H1 (cell line): ENCODE measurements around the gene ZNF83. TPM values are rescaled to one million over a fixed set of nuclear protein-coding genes. Genes with fewer than 3 reads are reported as not detected.
A peak's percentile ranks its signal among the peaks of the same experiment; 100 is the strongest.

Experiments used
- CTCF ChIA-PET: fragments of 300-600 bp; sonication (Branson Sonifier 250); formaldehyde crosslinking; loops from one replicate; lab custom pipeline; 2021; ENCODE audit not compliant: partially characterized antibody; lab: Charles Lee
- POLR2A ChIA-PET: fragments of 300-600 bp; sonication (Branson Sonifier 250); formaldehyde crosslinking; loops from one replicate; lab custom pipeline; 2021; ENCODE audit warnings: inconsistent platforms; ENCODE audit not compliant: partially characterized antibody; lab: Charles Lee
- DNase-seq, 2 experiments: peaks; one replicate each; pipeline versions ENCODE4 v3.0.0 to v3.0.0-alpha.2; 2010 to 2022; ENCODE audit warnings: low spot score in 2 of 2, low read depth in 1 of 2, mixed read lengths in 1 of 2
- FAIRE-seq: peaks from 2 replicates; lab custom pipeline; 2011; peaks lifted over from hg19 to GRCh38; lab: Jason Lieb, UNC
- H2AFZ ChIP-seq: 2 replicates; pipeline ENCODE4 v1.8.1; 2012; ENCODE audit warnings: low read length, inconsistent platforms
- H2AK5ac ChIP-seq: 2 replicates; pipeline ENCODE4 v1.6.1; 2013; ENCODE audit warnings: low read depth, low read length
- H2BK120ac ChIP-seq: replicated peaks from 2 replicates; pipeline ENCODE3; 2013; ENCODE audit warnings: low read depth, low read length, inconsistent platforms
- H2BK12ac ChIP-seq: 2 replicates; pipeline ENCODE4 v1.6.1; 2013; ENCODE audit warnings: low read depth, low read length
- H2BK15ac ChIP-seq: 2 replicates; pipeline ENCODE4 v1.6.1; 2013; ENCODE audit warnings: low read length
- H2BK20ac ChIP-seq: 2 replicates; pipeline ENCODE4 v1.6.1; 2013; ENCODE audit warnings: low read length
- H2BK5ac ChIP-seq: 2 replicates; pipeline ENCODE4 v1.6.1; 2013; ENCODE audit warnings: low read depth, low read length
- H3K14ac ChIP-seq: 2 replicates; pipeline ENCODE4 v1.6.1; 2013; ENCODE audit warnings: inconsistent platforms; ENCODE audit not compliant: insufficient read length
- H3K18ac ChIP-seq: 2 replicates; pipeline ENCODE4 v1.6.1; 2013; ENCODE audit warnings: low read length; ENCODE audit errors: extremely low read depth
- H3K23ac ChIP-seq: 2 replicates; pipeline ENCODE4 v1.6.1; 2013; ENCODE audit warnings: inconsistent platforms; ENCODE audit not compliant: insufficient read length
- H3K23me2 ChIP-seq: 2 replicates; pipeline ENCODE4 v1.6.1; 2013; ENCODE audit warnings: low read depth, low read length
- H3K27ac ChIP-seq: 2 replicates; pipeline ENCODE4 v1.6.1; 2011; ENCODE audit warnings: low read depth, low read length, inconsistent platforms
- H3K27me3 ChIP-seq, 4 experiments: replicated peaks in 1 of 4; 1 replicate in 1 of 4; 2 replicates in 3 of 4; pipeline versions ENCODE4 v1.6.1 to v1.8.1; 2011 to 2013; ENCODE audit warnings: low read length in 3 of 4, mild to moderate bottlenecking in 3 of 4, inconsistent platforms in 2 of 4, mixed read lengths in 2 of 4, moderate library complexity in 1 of 4; ENCODE audit not compliant: control insufficient read depth in 3 of 4, insufficient read depth in 3 of 4; ENCODE audit errors: extremely low read depth in 1 of 4
- H3K36me3 ChIP-seq, 4 experiments: 2 replicates each; pipeline versions ENCODE4 v1.6.1 to v1.8.1; 2011 to 2013; ENCODE audit warnings: mild to moderate bottlenecking in 4 of 4, low read length in 3 of 4, moderate library complexity in 2 of 4, control low read depth in 1 of 4, inconsistent platforms in 1 of 4; ENCODE audit not compliant: insufficient read depth in 4 of 4, control insufficient read depth in 2 of 4
- H3K4ac ChIP-seq: replicated peaks from 2 replicates; pipeline ENCODE3; 2013; ENCODE audit warnings: low read length, low read depth, mixed read lengths, inconsistent platforms; ENCODE audit not compliant: insufficient read length
- H3K4me1 ChIP-seq, 4 experiments: replicated peaks in 1 of 4; 1 replicate in 1 of 4; 2 replicates in 3 of 4; pipeline versions ENCODE4 v1.6.1 to v1.8.1; 2011 to 2013; ENCODE audit warnings: low read length in 3 of 4, inconsistent platforms in 2 of 4, mixed read lengths in 1 of 4; ENCODE audit not compliant: insufficient read depth in 4 of 4, control insufficient read depth in 3 of 4
- H3K4me2 ChIP-seq, 2 experiments: 2 replicates each; pipeline versions ENCODE4 v1.6.1 to v1.8.1; 2011 to 2013; ENCODE audit warnings: low read depth in 2 of 2, low read length in 2 of 2, control low read depth in 1 of 2, inconsistent platforms in 1 of 2, mild to moderate bottlenecking in 1 of 2; ENCODE audit not compliant: insufficient read depth in 1 of 2
- H3K4me3 ChIP-seq, 4 experiments: fragments of 200-600, 300-600 bp in 1 of 4; sonication (generic), shearing (Covaris generic), sonication (Bioruptor Twin) in 1 of 4; 2 replicates each; pipeline versions ENCODE4 v1.5.1 to v1.8.1; 2011 to 2016; ENCODE audit warnings: low read length in 4 of 4, low read depth in 3 of 4, control low read depth in 2 of 4, inconsistent platforms in 2 of 4, mild to moderate bottlenecking in 2 of 4, mixed read lengths in 1 of 4, moderate library complexity in 1 of 4; ENCODE audit not compliant: insufficient read depth in 2 of 4; ENCODE audit errors: extremely low read depth in 1 of 4
- H3K56ac ChIP-seq: replicated peaks from 2 replicates; pipeline ENCODE3; 2013; ENCODE audit warnings: low read depth, mild to moderate bottlenecking, mixed read lengths, low read length, inconsistent platforms; ENCODE audit not compliant: insufficient read length
- H3K79me1 ChIP-seq: 2 replicates; pipeline ENCODE4 v1.6.1; 2013; ENCODE audit warnings: low read depth, low read length, control low read depth
- H3K79me2 ChIP-seq, 2 experiments: 2 replicates each; pipeline versions ENCODE4 v1.6.1 to v1.8.1; 2012 to 2013; ENCODE audit warnings: low read length in 2 of 2, mild to moderate bottlenecking in 2 of 2, inconsistent platforms in 1 of 2; ENCODE audit not compliant: insufficient read depth in 2 of 2, control insufficient read depth in 1 of 2
- H3K9ac ChIP-seq, 4 experiments: replicated peaks in 1 of 4; 1 replicate in 1 of 4; 2 replicates in 3 of 4; pipeline versions ENCODE4 v1.6.1 to v1.8.1; 2011 to 2013; ENCODE audit warnings: low read depth in 3 of 4, low read length in 3 of 4, control low read depth in 2 of 4, mild to moderate bottlenecking in 2 of 4, moderate library complexity in 2 of 4, inconsistent platforms in 1 of 4; ENCODE audit errors: extremely low read depth in 1 of 4
- H3K9me3 ChIP-seq, 2 experiments: 2 replicates each; pipeline versions ENCODE4 v1.6.1 to v1.8.1; 2012 to 2013; ENCODE audit warnings: mild to moderate bottlenecking in 2 of 2, moderate library complexity in 2 of 2, control low read depth in 1 of 2, inconsistent platforms in 1 of 2, low read depth in 1 of 2, low read length in 1 of 2, mixed read lengths in 1 of 2; ENCODE audit not compliant: insufficient read depth in 2 of 2
- H4K20me1 ChIP-seq, 2 experiments: replicated peaks in 1 of 2; 2 replicates each; pipeline versions ENCODE3 to v1.8.1; 2011 to 2013; ENCODE audit warnings: inconsistent platforms in 2 of 2, low read length in 2 of 2, mild to moderate bottlenecking in 1 of 2; ENCODE audit not compliant: insufficient read depth in 2 of 2, control insufficient read depth in 1 of 2
- H4K5ac ChIP-seq: 2 replicates; pipeline ENCODE4 v1.6.1; 2013; ENCODE audit warnings: low read length, low read depth, mixed read lengths, inconsistent platforms; ENCODE audit not compliant: insufficient read length
- H4K8ac ChIP-seq: 2 replicates; pipeline ENCODE4 v1.8.0; 2013; ENCODE audit warnings: mild to moderate bottlenecking, moderate library complexity, low read length, inconsistent platforms; ENCODE audit not compliant: insufficient read depth; ENCODE audit errors: extremely low read depth
- H4K91ac ChIP-seq: replicated peaks from 2 replicates; pipeline ENCODE3; 2013; ENCODE audit warnings: low read length, mixed read lengths, inconsistent platforms; ENCODE audit not compliant: insufficient read length
- BCL11A ChIP-seq, 2 experiments: IDR thresholded peaks; one replicate each; pipeline ENCODE4 v1.6.1; 2011; ENCODE audit warnings: low read depth in 2 of 2, low read length in 2 of 2, mild to moderate bottlenecking in 2 of 2
- CBX5 ChIP-seq: fragments of 300-800, 300-1000 bp; sonication (generic); IDR thresholded peaks from 2 replicates; pipeline ENCODE4 v1.7.1; 2016; ENCODE audit warnings: antibody characterized with exemption, low read length, low read depth
- CEBPB ChIP-seq: IDR thresholded peaks from 2 replicates; pipeline ENCODE4 v1.6.1; 2012; ENCODE audit warnings: low read depth, low read length
- CREB1 ChIP-seq: IDR thresholded peaks from 2 replicates; pipeline ENCODE4 v1.6.1; 2012; ENCODE audit warnings: inconsistent platforms
- CTBP2 ChIP-seq: IDR thresholded peaks from 2 replicates; pipeline ENCODE4 v1.7.0; 2011; ENCODE audit warnings: borderline replicate concordance, mild to moderate bottlenecking, moderate library complexity, mixed read lengths, low read length; ENCODE audit not compliant: insufficient read depth, insufficient read length
- GABPA ChIP-seq: IDR thresholded peaks from 2 replicates; pipeline ENCODE4 v1.6.1; 2011; ENCODE audit warnings: mild to moderate bottlenecking, low read length, moderate library complexity, borderline replicate concordance; ENCODE audit not compliant: insufficient read depth
- HDAC6 ChIP-seq: IDR thresholded peaks from one replicate; pipeline ENCODE4 v1.7.1; 2012; ENCODE audit warnings: low read depth, mild to moderate bottlenecking, inconsistent platforms, low read length, moderate library complexity
- KDM1A ChIP-seq: fragments of 200-600, 300-600 bp; sonication (generic); IDR thresholded peaks from 2 replicates; pipeline ENCODE4 v1.7.1; 2016; ENCODE audit warnings: mild to moderate bottlenecking, low read length, borderline replicate concordance
- NRF1 ChIP-seq: IDR thresholded peaks from 2 replicates; pipeline ENCODE4 v1.6.1; 2011; ENCODE audit warnings: mild to moderate bottlenecking, low read depth, low read length, improper control_type of control experiment
- POU5F1 ChIP-seq: IDR thresholded peaks from 2 replicates; pipeline ENCODE4 v1.6.1; 2011; ENCODE audit warnings: low read depth, mild to moderate bottlenecking, low read length, moderate library complexity
- RXRA ChIP-seq: IDR thresholded peaks from 2 replicates; pipeline ENCODE4 v1.6.1; 2011; ENCODE audit warnings: low read depth, mild to moderate bottlenecking, low read length, moderate library complexity; ENCODE audit not compliant: insufficient read depth
- SIRT6 ChIP-seq: IDR thresholded peaks from one replicate; pipeline ENCODE4 v1.7.1; 2012; ENCODE audit warnings: low read length, inconsistent platforms
- TAF1 ChIP-seq: IDR thresholded peaks from 2 replicates; pipeline ENCODE4 v1.6.1; 2011; ENCODE audit warnings: mild to moderate bottlenecking, low read depth, low read length
- WGBS, 2 experiments: shearing (Covaris generic) in 1 of 2; methylation state at CpG; one replicate each; pipeline versions ENCODE4 v1.1.6 to v1.1.7; 2013 to 2015; ENCODE audit warnings: low lambda C conversion rate in 2 of 2, mixed read lengths in 2 of 2, inconsistent platforms in 1 of 2, low coverage in 1 of 2, missing lambda C conversion rate in 1 of 2; ENCODE audit not compliant: insufficient replicate concordance in 2 of 2, insufficient coverage in 1 of 2, insufficient read length in 1 of 2; ENCODE audit errors: extremely low coverage in 1 of 2, missing lambda C conversion rate in 1 of 2; 5-methylcytosine and 5-hydroxymethylcytosine counted together
- polyA plus RNA-seq, 7 experiments: library from polyadenylated mRNA; depleted of rRNA in 3 of 7; stranded (reverse) in 5 of 7; unstranded in 2 of 7; fragments of >200 nt in 5 of 7; fragments of 200-250 nt in 2 of 7; gene quantifications; 1 replicate in 5 of 7; 2 replicates in 1 of 7; 4 replicates in 1 of 7; pipeline versions ENCODE4 v1.2.1 to v1.2.3, GENCODE V29; 2011 to 2013; ENCODE audit warnings: missing spikeins in 2 of 7, mixed read lengths in 2 of 7
- total RNA-seq: library from RNA; stranded (reverse); fragmentation: NEBNext Ultra II Directional; extraction: Animal tissue kit (Norgen Biotek cat#: 25700); gene quantifications from 2 replicates; pipeline ENCODE4 v1.2.1, GENCODE V29; 2021

The ZNF83 gene
- total and polyA plus RNA-seq, 2 of the 8 experiments (the other 6 are each of a cell fraction or from before 2014, with no cell fraction given): 13.2 to 19.4 TPM

GRCh38 chr19:52670046-52670445 is 31.9 kb upstream of the ZNF83 start:
- Histone ChIP-seq H3K14ac (no peak overlapping the region), H2BK120ac (no peak overlapping the region), H2BK12ac (no peak overlapping the region), H2AK5ac (no peak overlapping the region), H4K91ac (no peak overlapping the region), H4K5ac (no peak overlapping the region), H3K18ac (no peak overlapping the region), H3K9ac (no peak overlapping the region), H3K4me1 (peaks cover 0 to 6% (median 4%) of the 10 kb centered on the region in 4 experiments; a peak in 4 of 7 replicates), H2BK20ac (no peak overlapping the region), H4K20me1 (peaks cover 0 to 3% of the 10 kb centered on the region in 2 experiments), H3K23ac (no peak overlapping the region), H4K8ac (no peak overlapping the region), H3K27me3 (no peaks in the 10 kb centered on the region), H3K27ac (no peak overlapping the region), H2BK5ac (no peak overlapping the region), H3K4me2 (no peak overlapping the region), H3K79me2 (no peaks in the 10 kb centered on the region), H2AFZ (no peak overlapping the region), H3K79me1 (no peaks in the 10 kb centered on the region), H3K9me3 (no peaks in the 10 kb centered on the region), H3K4ac (no peak overlapping the region), H2BK15ac (no peak overlapping the region), H3K36me3 (no peaks in the 10 kb centered on the region), H3K4me3 (no peak overlapping the region), H3K56ac (no peak overlapping the region), H3K23me2 (no peaks in the 10 kb centered on the region; the same call in 1 of the 2 replicates)
- FAIRE-seq (peak; percentile 55), DNase-seq (no peak)
- 85% methylated on average over 4 of the region's 4 CpGs; no CpG with 5 or more reads in 1 of the 2 experiments for WGBS, 2 experiments
- ChIA-PET CTCF (no interaction called here), POLR2A (no interaction called here)
- no peak for TF ChIP-seq BCL11A (IDR thresholded peaks at IDR 0.05; ENCODE audit: low read depth in 2 of 2, low read length in 2 of 2)
- no peak for TF ChIP-seq GABPA
- no peak for TF ChIP-seq CTBP2
- TF ChIP-seq NRF1: no peak
- TF ChIP-seq TAF1: no peak
- no peak for TF ChIP-seq POU5F1
- no peak for TF ChIP-seq KDM1A
- TF ChIP-seq SIRT6: no peak
- no peak for TF ChIP-seq CREB1
- TF ChIP-seq HDAC6: no peak
- no peak for TF ChIP-seq CBX5
- TF ChIP-seq CEBPB: no peak
- no peak for TF ChIP-seq RXRA
